Stimulated activated memory B cell treated with anti-CD40 and anti-IgM and Interleukin-4, amounts not matched to agents 10 μg/mL and 1 μg/mL and 100 μg/mL, for 72 hours (primary cell): Measurements from ENCODE around the gene MGA.

Experiments used
- ATAC-seq: fragments of 150-1000 bp; cut with Tn5 transposase; 2 replicates; pipeline ENCODE4 v1.10.0; 2021
- H3K27ac Mint-ChIP-seq: one replicate; pipeline ENCODE4 v1.8.0; 2022; ENCODE audit warnings: mild to moderate bottlenecking, mixed read lengths
- H3K27me3 Mint-ChIP-seq: one replicate; pipeline ENCODE4 v1.8.0; 2022; ENCODE audit warnings: mixed read lengths
- H3K36me3 Mint-ChIP-seq: one replicate; pipeline ENCODE4 v1.8.0; 2022; ENCODE audit warnings: mixed read lengths
- H3K4me1 Mint-ChIP-seq: one replicate; pipeline ENCODE4 v1.8.0; 2022; ENCODE audit warnings: mixed read lengths
- H3K4me3 Mint-ChIP-seq: one replicate; pipeline ENCODE4 v1.8.0; 2022; ENCODE audit warnings: mild to moderate bottlenecking, moderate library complexity, mixed read lengths
- H3K9me3 Mint-ChIP-seq: one replicate; pipeline ENCODE4 v1.8.0; 2022; ENCODE audit warnings: mixed read lengths

The MGA gene

GRCh38 chr15:41810651-41811431, 150.6 kb downstream of the MGA start:
- ATAC-seq = peak; percentile 14
- Mint-ChIP-seq H3K27ac (no peak overlapping the region), H3K4me1 (peaks cover 12% of the 10 kb centered on the region), H3K9me3 (no peaks in the 10 kb centered on the region), H3K4me3 (no peak overlapping the region), H3K36me3 (peaks cover 30% of the 10 kb centered on the region), H3K27me3 (no peaks in the 10 kb centered on the region)

DNA sequence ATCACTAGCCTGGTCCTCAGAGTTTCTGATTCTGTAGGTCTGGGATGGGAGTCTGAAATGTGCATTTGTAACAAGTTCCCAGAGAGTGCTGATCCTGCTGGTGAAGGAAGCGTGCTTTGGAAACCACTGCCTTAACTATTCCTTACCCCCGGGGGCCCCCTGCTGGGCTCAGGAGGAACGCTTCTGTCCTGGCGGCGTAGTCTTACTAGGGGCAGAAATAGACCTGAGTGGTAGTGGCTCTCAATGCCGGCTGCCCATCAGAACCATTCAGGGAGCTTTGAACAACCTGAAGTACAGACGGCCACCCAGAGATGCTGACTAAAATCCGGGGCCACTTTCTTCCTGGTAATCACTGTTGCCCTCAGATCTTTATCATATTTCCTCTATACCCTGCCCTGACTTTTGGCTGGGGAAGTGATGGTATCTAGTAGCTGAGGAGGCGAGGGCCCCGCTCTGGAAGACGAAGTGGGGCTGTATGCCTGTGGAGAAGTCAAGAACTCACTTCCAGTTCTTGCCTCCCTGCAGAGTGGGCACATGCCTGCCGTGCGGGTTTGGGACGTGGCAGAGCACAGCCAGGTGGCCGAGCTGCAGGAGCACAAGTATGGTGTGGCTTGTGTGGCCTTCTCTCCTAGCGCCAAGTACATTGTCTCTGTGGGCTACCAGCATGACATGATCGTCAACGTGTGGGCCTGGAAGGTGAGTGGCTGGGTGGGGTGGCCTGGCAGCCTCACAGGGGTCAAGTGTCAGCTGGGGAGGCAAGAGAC, 151.4 kb downstream of the MGA start:
- peak; percentile 85 for ATAC-seq
- no peak overlapping the region for H3K27ac Mint-ChIP-seq
- H3K36me3 Mint-ChIP-seq = peaks cover 38% of the 10 kb centered on the region

DNA sequence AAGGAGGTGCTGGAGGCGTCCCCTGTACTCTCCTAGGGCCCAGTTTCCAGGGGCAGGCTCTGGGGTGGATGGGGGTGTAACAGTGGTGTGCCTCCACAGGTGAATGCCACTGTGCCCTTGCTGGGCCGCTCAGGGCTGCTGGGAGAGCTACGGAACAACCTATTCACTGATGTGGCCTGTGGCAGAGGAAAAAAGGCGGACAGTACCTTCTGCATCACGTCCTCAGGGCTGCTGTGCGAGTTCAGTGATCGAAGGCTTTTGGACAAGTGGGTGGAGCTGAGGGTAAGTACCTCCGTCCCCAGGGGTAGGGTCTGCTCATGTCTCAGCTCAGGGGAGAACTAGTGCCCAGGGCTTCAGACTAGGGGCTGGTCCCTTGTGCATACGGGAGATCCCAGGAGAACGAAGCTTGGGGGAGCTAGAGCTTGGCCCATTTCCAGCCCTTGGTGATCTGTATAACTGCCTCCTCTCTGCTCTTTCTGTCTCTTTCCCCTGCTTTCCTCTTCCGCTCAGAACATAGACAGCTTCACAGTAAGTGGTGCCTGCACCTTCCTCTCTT, 152.7 kb downstream of the MGA start:
- Mint-ChIP-seq H3K27ac (no peak overlapping the region), H3K9me3 (no peaks in the 10 kb centered on the region), H3K36me3 (peaks cover 43% of the 10 kb centered on the region), H3K4me1 (peaks cover 12% of the 10 kb centered on the region), H3K27me3 (no peaks in the 10 kb centered on the region), H3K4me3 (no peak overlapping the region)
- no peak for ATAC-seq

More for the DNA sequence above, 151.4 kb downstream of the MGA start:
- Mint-ChIP-seq H3K27me3 (no peaks in the 10 kb centered on the region), H3K4me1 (peaks cover 12% of the 10 kb centered on the region), H3K9me3 (no peaks in the 10 kb centered on the region), H3K4me3 (no peak overlapping the region)

- no peaks in the 10 kb centered on the region for H3K9me3 Mint-ChIP-seq
- no peak for ATAC-seq
- H3K27me3 Mint-ChIP-seq = no peaks in the 10 kb centered on the region
- H3K4me1 Mint-ChIP-seq = peaks cover 12% of the 10 kb centered on the region
- H3K27ac Mint-ChIP-seq = no peak overlapping the region
- H3K36me3 Mint-ChIP-seq = peaks cover 49% of the 10 kb centered on the region
- no peak overlapping the region for H3K4me3 Mint-ChIP-seq
These were observed 153.2 kb downstream of the MGA start for GRCh38 chr15:41813426-41813825.

DNA sequence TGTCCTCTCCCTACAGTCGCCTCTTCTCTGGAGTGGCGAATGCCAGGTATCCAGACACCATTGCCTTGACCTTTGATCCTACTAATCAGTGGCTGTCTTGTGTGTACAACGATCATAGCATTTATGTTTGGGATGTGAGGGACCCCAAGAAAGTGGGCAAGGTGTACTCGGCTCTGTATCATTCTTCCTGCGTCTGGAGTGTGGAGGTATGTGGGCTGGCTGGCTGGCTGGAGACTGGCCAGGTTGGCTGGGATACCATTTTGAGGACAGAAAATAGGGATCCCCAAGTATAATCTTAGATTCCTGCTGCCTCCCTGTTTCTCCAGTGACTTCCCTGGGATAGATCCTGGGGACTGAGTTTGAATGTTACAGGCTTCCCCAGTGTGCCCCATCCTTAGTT, 154.3 kb downstream of the MGA start:
- Mint-ChIP-seq H3K27me3 (no peaks in the 10 kb centered on the region), H3K4me1 (peaks cover 12% of the 10 kb centered on the region), H3K4me3 (no peak overlapping the region), H3K27ac (no peak overlapping the region), H3K36me3 (peaks cover 60% of the 10 kb centered on the region), H3K9me3 (no peaks in the 10 kb centered on the region)
- no peak for ATAC-seq

GRCh38 chr15:41816788-41817187, 156.6 kb downstream of the MGA start:
- no peaks in the 10 kb centered on the region for H3K4me1 Mint-ChIP-seq
- H3K27ac Mint-ChIP-seq = no peak overlapping the region
- H3K27me3 Mint-ChIP-seq = no peaks in the 10 kb centered on the region
- H3K9me3 Mint-ChIP-seq = no peaks in the 10 kb centered on the region
- H3K4me3 Mint-ChIP-seq = no peak overlapping the region
- H3K36me3 Mint-ChIP-seq = peaks cover 77% of the 10 kb centered on the region
- no peak for ATAC-seq

- ATAC-seq = no peak
- Mint-ChIP-seq H3K4me1 (no peaks in the 10 kb centered on the region), H3K27me3 (no peaks in the 10 kb centered on the region), H3K9me3 (no peaks in the 10 kb centered on the region), H3K36me3 (peaks cover 80% of the 10 kb centered on the region), H3K4me3 (no peak overlapping the region), H3K27ac (no peak overlapping the region)
These were observed 157.1 kb downstream of the MGA start for GRCh38 chr15:41817327-41817726.

DNA sequence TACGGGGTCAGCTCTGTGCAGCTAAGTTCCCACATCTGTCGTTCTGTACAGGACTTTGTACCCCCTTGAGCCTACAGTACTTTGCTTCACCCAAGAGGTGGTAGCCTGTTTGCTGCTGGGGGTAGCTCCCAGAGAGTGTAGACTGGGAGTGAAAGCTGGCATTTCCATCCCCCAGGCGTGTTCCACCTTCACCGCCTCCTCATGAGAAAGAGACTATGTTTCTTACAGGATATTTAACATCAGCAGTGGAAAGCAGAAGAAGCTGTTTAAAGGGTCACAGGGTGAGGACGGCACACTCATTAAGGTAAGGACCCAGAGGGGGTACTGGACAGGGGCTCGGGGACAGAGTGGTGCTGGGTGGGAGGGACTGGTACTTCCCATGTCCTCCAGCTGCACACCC, 157.6 kb downstream of the MGA start:
- no peaks in the 10 kb centered on the region for H3K4me1 Mint-ChIP-seq
- peaks cover 85% of the 10 kb centered on the region for H3K36me3 Mint-ChIP-seq
- no peaks in the 10 kb centered on the region for H3K9me3 Mint-ChIP-seq
- no peak overlapping the region for H3K27ac Mint-ChIP-seq
- ATAC-seq = no peak
- H3K4me3 Mint-ChIP-seq = no peak overlapping the region
- no peaks in the 10 kb centered on the region for H3K27me3 Mint-ChIP-seq

- no peak overlapping the region for H3K4me3 Mint-ChIP-seq
- ATAC-seq = no peak
- H3K9me3 Mint-ChIP-seq = no peaks in the 10 kb centered on the region
- no peaks in the 10 kb centered on the region for H3K4me1 Mint-ChIP-seq
- H3K36me3 Mint-ChIP-seq = peaks cover 82% of the 10 kb centered on the region
- H3K27me3 Mint-ChIP-seq = no peaks in the 10 kb centered on the region
- H3K27ac Mint-ChIP-seq = no peak overlapping the region
These were observed 159.3 kb downstream of the MGA start for GRCh38 chr15:41819455-41820050.

DNA sequence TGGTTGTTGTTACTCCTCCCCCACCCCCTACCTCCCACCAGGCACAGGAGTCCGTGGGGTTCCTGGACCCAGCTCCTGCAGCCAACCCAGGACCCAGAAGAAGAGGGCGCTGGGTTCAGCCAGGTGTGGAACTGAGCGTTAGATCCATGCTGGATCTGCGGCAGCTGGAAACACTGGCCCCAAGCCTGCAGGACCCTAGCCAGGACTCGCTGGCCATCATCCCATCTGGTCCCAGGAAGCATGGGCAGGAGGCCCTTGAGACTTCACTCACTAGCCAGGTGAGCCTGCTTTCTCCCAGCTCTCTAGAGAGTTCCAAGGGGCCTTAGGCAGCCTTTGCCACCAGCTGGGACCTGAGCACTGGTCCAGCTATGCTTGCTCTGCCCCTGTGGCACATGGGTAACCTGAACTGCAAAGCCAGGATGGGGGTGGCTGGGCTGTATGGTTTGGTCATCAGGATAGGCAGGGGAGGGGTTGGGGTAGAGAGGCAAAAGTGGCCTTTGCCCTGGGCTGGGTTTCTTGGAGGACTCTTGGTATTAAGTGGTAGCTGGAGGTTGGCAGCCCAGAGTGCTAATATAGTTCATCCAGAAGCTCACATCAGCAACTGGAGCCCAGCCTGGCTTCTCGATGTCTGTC, 160.7 kb downstream of the MGA start:
- Mint-ChIP-seq H3K4me1 (no peaks in the 10 kb centered on the region), H3K4me3 (no peak overlapping the region), H3K27me3 (no peaks in the 10 kb centered on the region), H3K36me3 (peaks cover 72% of the 10 kb centered on the region), H3K27ac (no peak overlapping the region), H3K9me3 (no peaks in the 10 kb centered on the region)
- ATAC-seq = no peak

GRCh38 chr15:41821831-41822230, 161.6 kb downstream of the MGA start:
- H3K9me3 Mint-ChIP-seq = no peaks in the 10 kb centered on the region
- no peak overlapping the region for H3K27ac Mint-ChIP-seq
- no peaks in the 10 kb centered on the region for H3K27me3 Mint-ChIP-seq
- peaks cover 6% of the 10 kb centered on the region for H3K4me1 Mint-ChIP-seq
- H3K4me3 Mint-ChIP-seq = no peak overlapping the region
- ATAC-seq = no peak
- H3K36me3 Mint-ChIP-seq = peaks cover 63% of the 10 kb centered on the region

DNA sequence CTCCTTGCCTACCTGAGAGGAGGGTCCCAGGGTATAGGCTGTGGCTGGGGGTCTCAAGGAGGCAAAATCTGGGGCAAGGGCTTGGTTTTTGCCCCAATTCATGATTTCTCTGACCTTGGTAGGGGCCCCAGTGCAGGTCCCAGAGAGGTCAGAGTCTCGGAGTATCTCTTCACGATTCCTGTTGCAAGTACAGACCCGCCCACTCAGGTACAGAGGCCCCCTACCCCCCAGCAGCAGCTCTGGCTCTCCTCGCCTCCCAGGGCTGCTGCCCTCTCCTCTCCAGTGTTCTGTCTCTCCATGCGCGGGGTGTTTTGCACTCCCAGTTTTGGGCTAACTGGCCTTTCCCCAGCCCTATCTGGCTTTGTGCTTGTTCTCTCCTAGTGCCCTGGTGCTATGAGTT, 162.3 kb downstream of the MGA start:
- H3K36me3 Mint-ChIP-seq = peaks cover 57% of the 10 kb centered on the region
- H3K9me3 Mint-ChIP-seq = no peaks in the 10 kb centered on the region
- ATAC-seq = no peak
- no peak overlapping the region for H3K27ac Mint-ChIP-seq
- no peak overlapping the region for H3K4me3 Mint-ChIP-seq
- no peaks in the 10 kb centered on the region for H3K27me3 Mint-ChIP-seq
- peaks cover 6% of the 10 kb centered on the region for H3K4me1 Mint-ChIP-seq
